Measurements from ENCODE around the gene OPN4. TPM values are rescaled to one million over a fixed set of nuclear protein-coding genes. Genes with fewer than 3 reads are reported as not detected.
A peak's percentile ranks its signal among the peaks of the same experiment; 100 is the strongest.

Gene OPN4
- total RNA-seq, 1 experiment from 2014 or later: not detected

DNA sequence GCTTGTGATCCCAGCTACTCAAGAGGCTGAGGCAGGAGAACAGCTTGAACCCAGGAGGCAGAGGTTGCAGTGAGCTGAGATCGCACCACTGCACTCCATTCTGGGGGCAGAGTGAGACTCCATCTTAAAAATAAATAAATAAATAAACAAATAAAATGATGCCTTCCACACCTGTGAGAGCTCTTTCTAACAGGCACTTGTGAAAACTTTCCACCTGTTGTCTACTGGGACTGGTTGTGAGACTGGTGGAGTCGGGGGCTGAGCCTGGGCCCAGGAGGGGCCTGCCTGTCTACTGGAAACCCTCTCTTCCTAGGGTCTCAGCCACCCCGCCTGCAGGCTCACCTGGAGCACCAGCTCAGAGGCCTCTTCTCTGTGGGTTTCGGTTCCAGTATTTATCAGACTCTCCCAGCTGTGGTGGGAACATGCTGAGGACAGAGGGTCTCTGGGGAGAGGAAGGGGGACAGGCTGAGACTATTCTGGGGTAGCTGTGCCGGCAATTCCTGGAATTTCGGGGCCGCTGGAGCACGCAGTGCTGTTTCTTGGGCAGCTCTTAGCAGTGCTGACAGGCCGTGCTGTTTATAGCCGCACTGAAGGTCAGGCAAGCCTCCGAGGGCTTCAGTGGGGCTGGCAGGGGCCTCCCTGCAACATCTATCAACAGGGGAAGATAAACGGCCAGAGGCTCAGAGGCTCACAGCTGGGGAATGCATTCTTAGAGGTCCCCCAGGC, 17.8 kb downstream of the OPN4 start:
- H3K27ac ChIP-seq (ENCODE audit: low read depth, low read length, poor library complexity, severe bottlenecking): no peak overlapping the region
- BruUV-seq (replicated peaks): no TSS peak
- no peaks in the 10 kb centered on the region for H3K27me3 ChIP-seq (replicated peaks; ENCODE audit: insufficient read depth, low read depth, low read length, poor library complexity)
- ChIA-PET CTCF (no interaction called here), POLR2A (ENCODE audit: low non-redundant PET) (no interaction called here)
- peaks cover 13% of the 10 kb centered on the region for H3K4me1 ChIP-seq (ENCODE audit: insufficient read depth, low read length, poor library complexity, severe bottlenecking)
- H3K9me3 ChIP-seq (ENCODE audit: low read depth, low read length, poor library complexity, severe bottlenecking): no peaks in the 10 kb centered on the region
- no peak for DNase-seq (ENCODE audit: low spot score)
- intact Hi-C loops (cut with micrococcal nuclease; ENCODE audit: unreplicated experiment): no loop called here
- TF ChIP-seq EZH2 (IDR thresholded peaks at IDR 0.05; ENCODE audit: borderline replicate concordance, low read depth, low read length, poor library complexity, severe bottlenecking): no peak
- TF ChIP-seq, protein P1, sequence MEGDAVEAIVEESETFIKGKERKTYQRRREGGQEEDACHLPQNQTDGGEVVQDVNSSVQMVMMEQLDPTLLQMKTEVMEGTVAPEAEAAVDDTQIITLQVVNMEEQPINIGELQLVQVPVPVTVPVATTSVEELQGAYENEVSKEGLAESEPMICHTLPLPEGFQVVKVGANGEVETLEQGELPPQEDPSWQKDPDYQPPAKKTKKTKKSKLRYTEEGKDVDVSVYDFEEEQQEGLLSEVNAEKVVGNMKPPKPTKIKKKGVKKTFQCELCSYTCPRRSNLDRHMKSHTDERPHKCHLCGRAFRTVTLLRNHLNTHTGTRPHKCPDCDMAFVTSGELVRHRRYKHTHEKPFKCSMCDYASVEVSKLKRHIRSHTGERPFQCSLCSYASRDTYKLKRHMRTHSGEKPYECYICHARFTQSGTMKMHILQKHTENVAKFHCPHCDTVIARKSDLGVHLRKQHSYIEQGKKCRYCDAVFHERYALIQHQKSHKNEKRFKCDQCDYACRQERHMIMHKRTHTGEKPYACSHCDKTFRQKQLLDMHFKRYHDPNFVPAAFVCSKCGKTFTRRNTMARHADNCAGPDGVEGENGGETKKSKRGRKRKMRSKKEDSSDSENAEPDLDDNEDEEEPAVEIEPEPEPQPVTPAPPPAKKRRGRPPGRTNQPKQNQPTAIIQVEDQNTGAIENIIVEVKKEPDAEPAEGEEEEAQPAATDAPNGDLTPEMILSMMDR (conservative IDR thresholded peaks at IDR 0.05; ENCODE audit: low read depth, low read length): no peak
- no peaks in the 10 kb centered on the region for H3K36me3 ChIP-seq (ENCODE audit: insufficient read depth, low read length, poor library complexity, severe bottlenecking)
- H3K4me3 ChIP-seq (ENCODE audit: low read depth, low read length, poor library complexity, severe bottlenecking): no peak overlapping the region

DNA sequence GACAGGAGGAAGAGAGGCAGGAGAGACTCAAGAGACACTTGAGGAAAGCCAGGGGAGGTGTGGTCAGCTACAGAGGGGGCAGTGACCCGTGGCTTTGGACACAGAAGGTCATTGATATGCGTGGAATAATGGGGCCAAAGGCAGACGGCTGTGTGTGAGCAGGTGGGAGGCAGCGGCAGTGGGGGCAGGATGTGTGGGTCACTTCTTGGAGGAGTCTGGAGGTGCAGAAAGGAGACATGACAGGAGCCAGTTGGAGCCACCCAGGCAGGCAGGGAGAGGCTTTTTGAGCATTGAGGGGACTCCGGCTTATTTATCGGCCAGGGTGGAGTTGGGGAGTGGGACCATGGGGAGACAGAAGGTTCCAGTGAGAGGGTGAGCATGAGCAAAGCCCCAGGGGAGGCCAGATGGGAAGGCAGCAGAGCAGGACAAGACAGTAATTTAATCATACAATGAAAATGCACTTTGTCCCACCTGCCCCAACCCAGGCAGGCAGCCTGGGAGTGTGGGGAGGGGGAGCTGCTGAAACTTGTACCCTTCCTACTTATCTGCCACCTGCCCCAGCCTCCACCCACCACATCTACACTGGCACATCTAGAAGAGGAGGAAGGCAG, 19.0 kb downstream of the OPN4 start:
- H3K4me1 ChIP-seq (ENCODE audit: insufficient read depth, low read length, poor library complexity, severe bottlenecking): peaks cover 13% of the 10 kb centered on the region
- BruUV-seq (replicated peaks): no TSS peak

DNA sequence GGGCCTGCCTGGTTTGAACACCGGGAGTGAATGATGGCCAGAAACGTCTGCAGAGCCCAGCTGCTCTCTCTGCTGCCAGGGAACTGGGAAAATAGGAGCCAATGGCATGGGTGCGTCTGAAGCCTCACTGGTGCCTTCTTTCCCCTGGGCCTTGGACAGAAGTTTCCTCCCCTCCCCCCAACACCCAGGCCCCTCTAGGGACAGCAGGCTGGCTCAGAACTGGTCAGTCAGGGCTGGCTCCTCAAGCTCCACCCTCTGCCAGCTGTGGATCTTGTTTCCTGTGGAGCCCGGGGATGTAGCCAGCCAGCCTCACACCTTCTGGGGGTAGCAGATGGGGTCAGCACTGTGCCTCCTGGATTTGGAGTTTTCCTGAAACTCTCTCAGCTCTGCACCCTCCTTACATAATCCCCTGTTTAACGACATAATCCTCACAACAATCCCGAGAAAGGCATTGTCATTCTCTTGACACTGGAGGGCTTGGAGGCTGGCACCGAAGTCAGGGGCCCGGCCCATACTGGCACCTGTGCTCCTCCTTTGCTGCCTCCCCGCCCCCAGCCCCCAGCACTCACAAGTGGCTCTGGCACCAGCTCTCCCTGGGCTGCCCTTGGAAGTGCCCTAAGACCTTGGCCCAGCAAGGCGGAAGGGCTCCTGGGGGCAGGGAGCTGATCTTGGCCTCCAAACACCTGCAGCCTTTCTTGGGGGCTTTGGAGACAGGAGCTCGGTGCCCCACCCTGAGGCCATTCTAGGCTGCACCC, 19.7 kb downstream of the OPN4 start:
- BruUV-seq (replicated peaks): no TSS peak
- Histone ChIP-seq H3K36me3 (ENCODE audit: insufficient read depth, low read length, poor library complexity, severe bottlenecking) (no peaks in the 10 kb centered on the region), H3K27ac (ENCODE audit: low read depth, low read length, poor library complexity, severe bottlenecking) (no peak overlapping the region), H3K9me3 (ENCODE audit: low read depth, low read length, poor library complexity, severe bottlenecking) (no peaks in the 10 kb centered on the region), H3K4me1 (ENCODE audit: insufficient read depth, low read length, poor library complexity, severe bottlenecking) (peaks cover 10% of the 10 kb centered on the region), H3K27me3 (replicated peaks; ENCODE audit: insufficient read depth, low read depth, low read length, poor library complexity) (no peaks in the 10 kb centered on the region), H3K4me3 (ENCODE audit: low read depth, low read length, poor library complexity, severe bottlenecking) (no peak overlapping the region)
- ChIA-PET CTCF (no interaction called here), POLR2A (ENCODE audit: low non-redundant PET) (interaction anchor here (0.5 kb wide), 1 partner anchor 100 kb away, joined by 3 read pairs; no protein-coding TSS in a partner anchor)
- TF ChIP-seq, protein P1 (conservative IDR thresholded peaks at IDR 0.05; ENCODE audit: low read depth, low read length): no peak
- TF ChIP-seq EZH2 (IDR thresholded peaks at IDR 0.05; ENCODE audit: borderline replicate concordance, low read depth, low read length, poor library complexity, severe bottlenecking): no peak
- intact Hi-C loops (cut with micrococcal nuclease; ENCODE audit: unreplicated experiment): no loop called here
- DNase-seq (ENCODE audit: low spot score): peak; percentile 24

More for the DNA sequence above, 19.0 kb downstream of the OPN4 start:
- no peaks in the 10 kb centered on the region for H3K9me3 ChIP-seq (ENCODE audit: low read depth, low read length, poor library complexity, severe bottlenecking)
- no peak for DNase-seq (ENCODE audit: low spot score)
- no peaks in the 10 kb centered on the region for H3K36me3 ChIP-seq (ENCODE audit: insufficient read depth, low read length, poor library complexity, severe bottlenecking)
- intact Hi-C loops (cut with micrococcal nuclease; ENCODE audit: unreplicated experiment): no loop called here
- POLR2A ChIA-PET (ENCODE audit: low non-redundant PET): no interaction called here
- TF ChIP-seq, protein P1 (conservative IDR thresholded peaks at IDR 0.05; ENCODE audit: low read depth, low read length): no peak
- no peak for TF ChIP-seq EZH2 (IDR thresholded peaks at IDR 0.05; ENCODE audit: borderline replicate concordance, low read depth, low read length, poor library complexity, severe bottlenecking)
- CTCF ChIA-PET: no interaction called here
- no peaks in the 10 kb centered on the region for H3K27me3 ChIP-seq (replicated peaks; ENCODE audit: insufficient read depth, low read depth, low read length, poor library complexity)
- no peak overlapping the region for H3K27ac ChIP-seq (ENCODE audit: low read depth, low read length, poor library complexity, severe bottlenecking)
- no peak overlapping the region for H3K4me3 ChIP-seq (ENCODE audit: low read depth, low read length, poor library complexity, severe bottlenecking)

All from A673 (cell line).